GM21786 (cell line): ENCODE measurements around the gene CACNB3.

Experiments used
- ATAC-seq: cut with Tn5 transposase; IDR thresholded peaks from one replicate; pipeline ENCODE4 v1.9.1; 2021; ENCODE audit not compliant: unreplicated experiment

Gene CACNB3

DNA sequence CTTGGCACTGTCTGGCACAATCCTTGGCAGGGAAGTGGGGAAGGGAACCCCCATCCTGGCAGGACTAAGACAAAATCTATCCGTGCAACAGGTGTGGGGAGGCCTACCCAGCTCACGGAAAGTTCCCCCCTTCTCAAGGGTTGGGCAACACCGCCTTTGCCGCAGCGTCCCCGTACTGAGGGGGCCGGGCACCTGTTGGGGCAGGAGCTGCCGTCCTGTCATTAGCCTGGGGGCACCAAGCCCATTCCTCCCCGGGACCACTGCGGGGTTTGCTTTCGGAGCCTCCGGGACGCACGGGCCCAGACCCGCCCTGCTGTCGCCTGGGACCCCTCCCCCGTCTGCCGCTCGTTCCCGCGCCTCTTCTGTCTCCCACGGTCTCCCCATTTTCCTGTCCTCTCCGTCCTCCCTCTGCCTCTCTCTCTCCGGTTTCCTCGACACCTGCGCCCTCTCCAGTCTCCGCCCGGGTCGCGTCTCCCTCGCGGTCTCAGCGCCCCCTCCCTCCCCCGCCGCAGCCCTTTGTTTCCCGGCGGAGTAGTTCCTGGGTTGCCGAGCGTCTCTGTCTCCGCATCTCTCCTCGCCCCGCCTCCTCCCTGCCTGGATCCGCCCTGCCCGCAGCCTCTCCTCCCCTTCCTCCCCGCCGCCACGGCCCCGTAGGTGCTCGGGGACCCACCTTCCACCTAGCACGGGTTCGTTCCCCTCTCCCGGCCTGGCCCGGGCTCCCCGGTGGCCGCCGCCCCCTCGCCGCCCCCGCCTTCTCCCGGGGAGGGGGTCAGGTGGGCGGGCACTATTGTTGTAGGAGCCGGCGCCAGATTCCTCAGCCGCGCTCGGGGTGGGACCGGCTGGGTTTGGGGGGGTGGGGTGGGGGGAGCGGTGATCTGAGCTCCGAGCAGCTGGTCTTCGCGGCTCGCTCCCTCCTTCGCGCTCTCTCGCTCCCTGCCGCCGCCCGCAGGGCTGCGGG is at the start of gene CACNB3:
Gene CACNB3, plus strand, starts transcription at position 624 of the 958 bp plus-strand sequence. CDS start 434 bp downstream, outside the sequence.
- ATAC-seq: peak; percentile 37

DNA sequence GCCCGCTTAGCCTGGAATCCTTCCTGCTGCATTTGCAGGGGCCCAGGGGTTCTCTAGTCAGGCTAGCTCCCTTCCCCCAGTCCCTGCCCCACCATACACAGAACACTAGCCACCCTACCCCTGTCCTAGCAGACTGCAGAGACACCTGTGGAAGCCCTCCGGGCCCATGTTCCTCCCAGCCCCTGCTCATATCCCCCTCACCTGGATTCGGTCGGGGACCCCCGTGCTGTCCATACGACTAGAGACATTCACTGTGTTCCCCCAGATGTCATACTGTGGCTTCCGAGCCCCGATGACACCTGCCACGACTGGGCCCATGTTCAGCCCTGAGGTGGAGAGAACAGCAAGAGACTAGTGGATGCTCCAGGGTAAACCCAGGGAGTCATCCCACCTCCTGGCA is 49.6 kb upstream of the CACNB3 start:
- ATAC-seq: no peak

- no peak for ATAC-seq
Observed at GRCh38 chr12:48770756-48771155, 47.5 kb upstream of the CACNB3 start.

- no peak for ATAC-seq
Observed at GRCh38 chr12:48771588-48772112, 46.6 kb upstream of the CACNB3 start.

DNA sequence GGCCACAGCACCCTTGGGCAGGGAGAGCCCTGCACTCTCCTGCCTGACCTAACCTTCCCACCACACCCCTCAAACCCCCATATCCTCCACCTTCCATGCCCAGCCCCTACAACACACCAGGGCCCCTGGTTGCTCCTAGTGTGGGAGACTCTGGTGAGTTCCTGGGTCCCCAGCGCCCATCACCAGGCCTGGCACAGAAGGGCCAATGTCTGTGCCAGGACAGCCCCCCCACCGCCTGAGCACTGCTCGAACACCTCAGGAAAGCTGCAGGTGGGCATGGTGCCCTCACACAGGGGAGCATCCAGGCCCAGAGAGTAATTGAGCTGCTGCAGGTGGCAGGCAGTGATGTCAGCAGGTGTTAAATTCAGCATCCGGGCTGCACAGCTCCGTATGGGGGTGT is 44.6 kb upstream of the CACNB3 start:
- no peak for ATAC-seq

DNA sequence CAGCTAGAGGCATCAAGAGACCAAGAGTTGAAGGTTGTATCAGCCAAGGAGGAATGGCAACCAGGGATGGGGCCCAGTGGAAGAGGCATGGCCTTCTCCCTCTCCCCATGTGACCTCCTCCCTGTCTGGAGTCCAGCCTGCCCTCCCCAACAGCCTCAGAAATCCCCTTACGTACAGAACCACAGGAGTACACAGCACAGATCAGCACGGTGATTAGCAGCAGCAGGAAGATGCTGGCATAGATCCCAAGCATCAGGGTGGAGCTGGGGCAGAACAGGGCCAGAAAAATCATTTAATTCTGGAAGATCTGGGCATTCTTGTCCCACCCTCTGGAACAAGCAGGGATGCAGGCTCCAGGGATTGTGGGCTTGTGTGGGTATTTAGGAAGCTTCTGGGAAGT is 43.8 kb upstream of the CACNB3 start:
- ATAC-seq: no peak

DNA sequence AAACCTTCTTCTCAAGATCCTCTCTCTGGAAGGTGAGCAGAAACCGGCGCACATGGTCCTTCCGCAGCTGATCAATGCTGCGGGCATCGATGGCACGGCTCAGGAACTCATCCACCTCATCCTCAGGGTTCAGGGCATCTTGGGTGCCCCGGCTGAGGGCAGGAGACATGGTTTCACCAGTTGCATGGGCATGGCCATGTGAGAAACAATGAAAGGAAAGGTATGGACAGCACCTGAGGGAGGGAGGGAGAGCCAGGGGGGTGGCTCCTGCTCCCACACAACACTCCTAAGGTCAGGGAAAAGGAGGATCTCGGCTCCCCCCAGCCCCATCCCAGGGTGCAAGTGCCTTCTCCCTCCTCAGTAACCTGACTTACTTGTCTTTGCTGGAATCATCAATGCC is 43.0 kb upstream of the CACNB3 start:
- no peak for ATAC-seq

DNA sequence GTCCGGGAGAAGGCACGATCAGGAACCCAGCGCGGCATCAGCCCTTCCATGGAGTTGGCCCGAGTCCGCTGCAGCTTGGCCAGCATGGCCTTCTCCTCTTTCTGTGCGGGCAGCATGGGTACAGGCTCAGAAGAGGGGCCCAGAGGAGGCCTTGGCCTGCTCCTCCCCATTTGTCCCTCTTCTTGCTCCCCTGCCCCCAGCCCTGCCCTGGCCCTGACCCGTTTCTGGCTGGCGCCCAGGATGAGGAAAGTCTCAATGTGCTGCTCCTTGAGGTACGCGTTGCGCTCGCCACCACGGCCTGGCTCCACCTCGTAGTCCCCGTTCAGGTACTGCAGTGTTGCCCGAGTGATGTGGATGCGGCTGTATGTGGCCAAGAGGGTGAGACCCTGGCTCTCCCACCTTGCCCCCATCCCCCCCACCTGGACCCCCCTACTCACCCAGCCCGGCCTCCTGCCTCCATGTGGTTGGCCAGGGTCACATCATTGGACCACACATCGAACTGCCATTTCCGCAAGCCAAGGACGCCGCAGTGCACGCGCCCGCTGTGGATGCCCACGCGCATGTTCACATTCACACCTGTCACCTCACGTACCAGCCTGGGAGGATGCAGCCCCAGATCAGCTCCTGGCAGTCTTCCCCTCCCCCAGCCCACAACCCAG is 42.2 kb upstream of the CACNB3 start:
- no peak for ATAC-seq

GRCh38 chr12:48776956-48777355 is 41.3 kb upstream of the CACNB3 start:
- ATAC-seq: no peak

- ATAC-seq: no peak
Observed at GRCh38 chr12:48777501-48778400, 40.5 kb upstream of the CACNB3 start.

DNA sequence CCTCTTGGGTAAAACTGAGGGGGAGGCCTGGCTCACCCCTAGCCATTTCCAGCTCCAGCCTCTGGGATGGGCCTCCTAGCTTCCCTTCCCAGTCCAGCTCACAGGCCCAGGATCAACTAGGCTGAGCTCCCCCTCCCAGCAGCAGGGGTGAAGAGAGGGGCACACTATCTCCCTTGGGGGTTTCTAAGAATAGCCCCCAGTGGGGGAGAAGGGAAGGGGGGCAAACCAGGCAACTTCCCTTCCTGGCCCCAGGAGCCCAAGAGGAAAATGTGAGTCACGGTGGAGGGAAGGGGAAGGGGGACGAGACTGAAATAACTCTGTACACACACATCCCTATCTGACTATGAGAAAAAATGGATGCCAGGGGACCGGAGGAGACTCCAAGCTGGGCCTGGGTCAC is 38.4 kb upstream of the CACNB3 start:
- ATAC-seq: no peak

DNA sequence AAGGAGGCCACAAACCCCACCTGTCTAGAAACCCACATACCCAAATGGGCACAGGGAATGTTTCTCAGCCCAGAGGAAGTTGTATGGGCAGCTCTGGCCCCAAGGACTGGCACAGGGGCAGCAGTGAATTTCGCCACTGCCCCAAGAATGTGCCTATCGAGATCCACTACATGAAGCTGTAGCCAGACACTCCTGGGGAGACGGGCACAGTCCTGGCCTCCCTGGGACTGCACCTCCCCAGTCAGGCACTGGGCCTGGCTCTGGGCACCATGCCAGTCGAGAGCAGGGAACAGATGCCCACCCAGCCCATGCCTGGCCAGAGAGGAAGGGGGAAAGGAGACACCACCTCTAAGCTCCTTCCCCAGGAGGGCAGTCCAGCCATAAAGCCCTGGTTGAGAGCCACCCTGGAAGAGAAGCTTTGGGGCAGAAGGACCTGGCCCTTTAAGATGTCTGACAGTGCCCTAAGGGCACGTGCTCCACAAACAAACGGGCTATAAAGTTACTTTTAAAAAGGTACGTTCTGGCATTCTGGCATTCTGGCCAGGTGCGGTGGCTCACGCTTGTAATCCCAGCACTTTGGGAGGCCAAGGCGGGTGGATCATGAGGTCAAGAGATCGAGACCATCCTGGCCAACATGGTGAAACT is 37.8 kb upstream of the CACNB3 start:
- no peak for ATAC-seq

DNA sequence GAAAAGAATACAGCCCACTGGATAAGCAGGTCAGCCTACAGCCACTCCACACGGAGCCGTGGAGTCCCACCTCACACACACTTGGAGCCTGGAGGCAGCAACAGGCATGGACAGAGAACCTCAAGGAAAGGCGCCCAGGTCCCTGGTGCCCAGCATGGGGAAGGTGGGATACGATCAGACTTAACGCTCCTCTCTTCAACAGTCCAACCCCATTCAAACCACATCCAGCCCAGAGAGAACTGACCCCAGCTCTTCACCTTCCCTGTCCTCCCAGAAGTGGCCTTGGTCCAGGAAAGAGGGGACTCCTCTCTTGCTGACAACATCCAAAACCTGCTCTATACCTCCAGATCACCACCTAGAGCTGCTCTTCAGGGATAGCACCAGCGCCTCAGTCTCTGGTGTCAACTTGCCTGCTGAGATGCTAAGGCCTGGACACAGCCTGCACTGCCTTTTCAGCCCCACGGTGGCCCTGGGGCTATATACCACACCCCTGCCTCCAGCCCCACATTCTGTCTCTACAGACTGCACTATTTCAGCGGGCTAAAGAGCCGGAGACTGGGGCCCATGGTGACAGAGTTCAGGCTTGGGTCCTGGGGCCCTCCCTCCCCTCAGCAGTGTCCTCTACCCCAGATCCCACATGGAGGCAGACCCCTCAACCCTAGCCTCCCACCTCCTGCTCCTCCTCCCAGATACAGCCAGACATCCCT is 36.4 kb upstream of the CACNB3 start:
- no peak for ATAC-seq

GRCh38 chr12:48782457-48783395 is 35.6 kb upstream of the CACNB3 start:
- no peak for ATAC-seq

GRCh38 chr12:48783432-48783831 is 34.9 kb upstream of the CACNB3 start:
- no peak for ATAC-seq

DNA sequence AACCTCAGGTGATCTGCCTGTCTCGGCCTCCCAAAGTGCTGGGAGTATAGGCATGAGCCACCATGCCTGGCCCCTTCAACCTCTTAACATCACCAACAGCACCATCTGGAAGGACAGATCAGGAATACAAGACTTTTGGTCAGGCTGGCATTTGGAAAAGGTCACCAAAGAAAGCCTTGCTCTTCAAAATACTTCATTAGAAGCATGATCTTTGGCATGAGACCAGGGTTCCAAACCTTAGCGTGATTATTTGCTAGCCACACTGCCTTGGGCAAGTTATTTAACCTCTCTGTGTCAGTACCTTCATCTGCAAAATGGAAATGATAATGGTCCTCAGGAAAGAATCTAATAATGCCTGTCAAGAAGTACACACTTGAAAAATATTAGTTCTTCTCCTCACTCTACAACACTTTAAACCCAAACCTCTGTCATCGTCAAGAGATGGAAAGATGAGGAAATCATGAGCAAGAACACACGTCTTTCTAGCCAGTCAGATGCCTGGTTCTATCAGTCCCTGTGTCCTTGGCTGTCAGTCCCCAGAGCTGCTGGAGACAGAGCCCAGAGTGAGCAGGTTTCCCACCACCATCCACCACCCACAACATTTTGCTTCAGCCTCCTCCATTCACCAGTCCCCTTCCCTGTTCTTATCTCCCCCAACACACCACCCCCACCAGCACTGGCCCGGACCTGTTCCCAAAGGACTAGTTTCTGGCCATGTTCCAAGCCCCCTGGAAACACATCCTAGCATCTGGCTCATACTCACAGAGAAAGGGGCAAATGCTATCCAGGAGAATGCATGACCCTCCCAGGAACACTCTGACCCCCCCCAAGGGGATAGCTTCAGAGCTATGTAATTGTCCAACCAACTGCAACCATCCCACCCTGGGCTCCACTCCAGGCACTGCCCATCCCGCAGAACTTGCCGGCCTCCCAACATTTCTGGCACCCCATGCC is 31.4 kb upstream of the CACNB3 start:
- ATAC-seq: no peak

DNA sequence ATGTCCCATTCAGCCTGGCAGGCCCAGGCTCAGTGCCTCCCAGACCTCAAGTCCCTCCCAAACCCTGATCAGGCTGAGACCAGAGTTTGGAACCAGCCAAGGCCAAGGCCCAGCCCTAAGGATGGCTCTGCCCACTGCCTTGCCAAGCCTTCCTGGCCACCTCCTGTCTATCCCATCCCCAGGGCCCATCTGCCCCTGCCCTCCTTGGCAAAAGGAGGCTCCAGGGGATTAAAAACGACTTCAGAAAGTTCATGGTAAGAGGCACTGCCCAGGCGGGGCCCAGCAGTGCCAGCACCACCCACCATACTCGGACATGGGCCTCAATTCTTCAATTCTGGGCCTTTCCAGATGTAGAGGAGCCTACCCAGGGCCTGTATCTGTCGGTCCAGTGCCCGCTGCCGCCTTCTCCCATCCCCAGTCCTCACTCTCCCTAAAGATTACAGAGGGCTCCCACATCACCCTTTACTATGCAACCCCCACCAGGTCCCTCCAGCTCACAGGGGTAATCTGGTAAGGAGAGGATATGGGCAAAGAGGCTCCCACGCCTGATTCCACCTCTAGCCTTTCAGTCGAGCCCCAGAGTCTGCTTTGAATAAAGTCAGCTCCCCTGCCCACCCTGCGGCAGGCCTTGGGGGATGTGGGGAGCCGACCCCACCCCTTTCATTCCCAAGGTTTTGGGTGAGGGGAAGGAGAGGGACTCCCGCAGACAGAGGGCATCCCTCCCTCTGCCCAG is 30.3 kb upstream of the CACNB3 start:
- ATAC-seq: no peak
